BJ (cell line): Measurements from ENCODE around the gene DCAF8. TPM values are rescaled to one million over a fixed set of nuclear protein-coding genes. Genes with fewer than 3 reads are reported as not detected.

ENCODE experiments used
- CTCF ChIA-PET: fragments of 350-600 bp; formaldehyde crosslinking; extraction: SDS; loops from one replicate; lab custom pipeline; 2021; ENCODE audit warnings: antibody characterized with exemption, inconsistent platforms; lab: Yijun Ruan, JAX
- POLR2A ChIA-PET: fragments of 300-600 bp; sonication (Branson Sonifier 250); formaldehyde crosslinking; extraction: SDS; loops from one replicate; lab custom pipeline; 2021; ENCODE audit warnings: antibody characterized with exemption; lab: Charles Lee
- DNase-seq: peaks from one replicate; pipeline ENCODE4 v3.0.0-alpha.2; 2011; ENCODE audit warnings: low read depth
- H3K27me3 ChIP-seq: 2 replicates; pipeline ENCODE4 v1.6.0; 2011; ENCODE audit warnings: low read length; ENCODE audit not compliant: control insufficient read depth, insufficient read depth
- H3K36me3 ChIP-seq: 2 replicates; pipeline ENCODE4 v1.5.1; 2011; ENCODE audit warnings: low read length; ENCODE audit not compliant: control insufficient read depth, insufficient read depth
- H3K4me3 ChIP-seq: 2 replicates; pipeline ENCODE4 v1.5.1; 2011; ENCODE audit warnings: low read depth, mild to moderate bottlenecking, control low read depth, low read length
- polyA plus RNA-seq: library from polyadenylated mRNA; depleted of rRNA; stranded (reverse); fragments of >200 nt; gene quantifications from 2 replicates; pipeline ENCODE4 v1.2.3, GENCODE V29; 2011
- TF ChIP-seq, protein P1 (sequence below): IDR thresholded peaks from 2 replicates; pipeline ENCODE4 v1.5.1; 2011; ENCODE audit warnings: low read depth, mild to moderate bottlenecking, control low read depth, inconsistent platforms, low read length, moderate library complexity; ENCODE audit not compliant: insufficient read depth

DCAF8 gene
- polyA plus RNA-seq, 1 experiment: 84.0 TPM

DNA sequence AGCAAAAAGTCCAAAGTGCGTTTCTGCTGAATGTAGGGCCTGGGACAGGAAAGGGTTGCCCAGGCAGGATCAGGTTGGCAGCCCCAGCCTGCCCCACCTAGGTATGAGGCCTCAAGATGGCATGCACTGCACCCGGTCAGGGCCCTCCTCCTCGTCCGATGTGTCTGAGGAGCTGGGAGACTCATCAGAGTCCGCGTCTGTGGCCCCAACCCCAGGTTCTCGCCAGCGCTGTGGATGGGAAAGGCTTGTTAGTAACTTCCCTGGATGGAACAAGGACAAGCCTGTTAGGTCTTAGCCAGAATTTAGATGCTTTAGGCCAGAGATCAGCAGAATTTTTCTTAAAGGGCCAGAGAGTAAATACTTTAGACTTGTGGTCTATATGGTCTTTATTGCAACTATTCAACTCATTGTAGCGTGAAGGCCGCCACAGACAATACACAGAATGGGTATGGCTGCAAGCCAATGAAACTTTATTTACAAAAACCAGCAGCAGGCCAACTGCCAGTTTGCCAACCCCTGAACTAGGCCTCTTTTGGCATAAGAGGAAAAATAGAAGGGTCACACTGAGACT, 44.8 kb downstream of the DCAF8 start:
- Histone ChIP-seq H3K36me3 (peaks cover 33% of the 10 kb centered on the region), H3K27me3 (no peaks in the 10 kb centered on the region), H3K4me3 (no peak overlapping the region)
- TF ChIP-seq, protein P1, sequence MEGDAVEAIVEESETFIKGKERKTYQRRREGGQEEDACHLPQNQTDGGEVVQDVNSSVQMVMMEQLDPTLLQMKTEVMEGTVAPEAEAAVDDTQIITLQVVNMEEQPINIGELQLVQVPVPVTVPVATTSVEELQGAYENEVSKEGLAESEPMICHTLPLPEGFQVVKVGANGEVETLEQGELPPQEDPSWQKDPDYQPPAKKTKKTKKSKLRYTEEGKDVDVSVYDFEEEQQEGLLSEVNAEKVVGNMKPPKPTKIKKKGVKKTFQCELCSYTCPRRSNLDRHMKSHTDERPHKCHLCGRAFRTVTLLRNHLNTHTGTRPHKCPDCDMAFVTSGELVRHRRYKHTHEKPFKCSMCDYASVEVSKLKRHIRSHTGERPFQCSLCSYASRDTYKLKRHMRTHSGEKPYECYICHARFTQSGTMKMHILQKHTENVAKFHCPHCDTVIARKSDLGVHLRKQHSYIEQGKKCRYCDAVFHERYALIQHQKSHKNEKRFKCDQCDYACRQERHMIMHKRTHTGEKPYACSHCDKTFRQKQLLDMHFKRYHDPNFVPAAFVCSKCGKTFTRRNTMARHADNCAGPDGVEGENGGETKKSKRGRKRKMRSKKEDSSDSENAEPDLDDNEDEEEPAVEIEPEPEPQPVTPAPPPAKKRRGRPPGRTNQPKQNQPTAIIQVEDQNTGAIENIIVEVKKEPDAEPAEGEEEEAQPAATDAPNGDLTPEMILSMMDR: no peak
- CTCF ChIA-PET: interaction anchor here (1.5 to 5.0 kb wide), 7 partner anchors 10 to 114 kb away, joined by 3 to 113 read pairs (median 33); partner anchors contain the start of gene CASQ1
- no peak for DNase-seq
- POLR2A ChIA-PET: no interaction called here

DNA sequence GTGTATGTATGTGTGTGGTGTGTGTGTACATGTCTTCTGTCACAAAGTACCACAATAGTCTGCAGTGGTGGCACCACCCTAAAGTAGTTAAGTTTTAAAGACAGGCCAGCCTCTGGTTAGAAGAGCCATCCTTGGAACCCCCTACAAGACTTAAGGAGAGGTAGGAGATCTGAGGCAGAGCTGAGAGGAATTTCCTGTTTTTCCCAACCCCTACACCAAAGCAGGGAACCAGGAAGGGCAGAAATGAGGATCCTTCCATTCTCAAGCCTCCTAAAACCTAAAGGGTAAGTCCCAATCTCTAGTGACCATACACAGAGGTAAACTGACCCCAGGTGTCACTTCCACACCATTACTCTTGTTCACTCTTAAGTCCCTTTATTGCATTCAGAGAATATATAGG, 46.0 kb downstream of the DCAF8 start:
- Histone ChIP-seq H3K4me3 (no peak overlapping the region), H3K36me3 (peaks cover 41% of the 10 kb centered on the region), H3K27me3 (no peaks in the 10 kb centered on the region)
- ChIA-PET POLR2A (no interaction called here), CTCF (interaction anchor here (0.9 to 2.0 kb wide), 5 partner anchors 9 to 115 kb away, joined by 3 to 11 read pairs (median 3); no protein-coding TSS in a partner anchor)
- TF ChIP-seq, protein P1: no peak
- DNase-seq: no peak

DNA sequence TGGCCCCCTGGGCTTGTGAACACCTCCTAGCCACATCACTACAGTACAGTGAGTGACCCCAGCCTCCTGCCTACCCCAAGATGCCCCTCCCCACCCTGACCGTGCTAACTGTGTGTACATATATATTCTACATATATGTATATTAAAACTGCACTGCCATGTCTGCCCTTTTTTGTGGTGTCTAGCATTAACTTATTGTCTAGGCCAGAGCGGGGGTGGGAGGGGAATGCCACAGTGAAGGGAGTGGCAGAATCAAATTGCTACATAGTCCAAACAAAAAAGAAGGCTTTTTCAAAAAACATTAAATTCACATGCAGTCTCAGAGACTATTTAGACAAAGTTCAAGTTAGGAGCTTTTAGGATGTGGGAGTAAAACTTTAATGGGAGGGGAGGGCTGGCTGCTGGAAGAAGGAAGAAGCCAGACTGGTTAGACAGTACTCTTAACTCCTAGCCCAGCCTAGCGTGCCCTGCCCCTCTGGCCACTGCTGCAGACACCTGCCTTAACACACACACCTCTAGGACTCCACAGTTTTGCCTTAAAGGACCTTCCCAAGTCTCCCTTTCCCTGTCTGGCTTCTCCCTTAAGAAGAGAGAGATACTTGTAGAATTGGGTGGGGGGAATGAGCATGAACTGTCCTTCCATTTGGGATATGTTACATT, 47.7 kb downstream of the DCAF8 start:
- TF ChIP-seq, protein P1: no peak
- Histone ChIP-seq H3K36me3 (peaks cover 50% of the 10 kb centered on the region), H3K4me3 (no peak overlapping the region), H3K27me3 (no peaks in the 10 kb centered on the region)
- ChIA-PET POLR2A (no interaction called here), CTCF (interaction anchor here (1.1 to 2.0 kb wide), 4 partner anchors 77 to 129 kb away, joined by 3 to 11 read pairs (median 3); no protein-coding TSS in a partner anchor)
- no peak for DNase-seq

DNA sequence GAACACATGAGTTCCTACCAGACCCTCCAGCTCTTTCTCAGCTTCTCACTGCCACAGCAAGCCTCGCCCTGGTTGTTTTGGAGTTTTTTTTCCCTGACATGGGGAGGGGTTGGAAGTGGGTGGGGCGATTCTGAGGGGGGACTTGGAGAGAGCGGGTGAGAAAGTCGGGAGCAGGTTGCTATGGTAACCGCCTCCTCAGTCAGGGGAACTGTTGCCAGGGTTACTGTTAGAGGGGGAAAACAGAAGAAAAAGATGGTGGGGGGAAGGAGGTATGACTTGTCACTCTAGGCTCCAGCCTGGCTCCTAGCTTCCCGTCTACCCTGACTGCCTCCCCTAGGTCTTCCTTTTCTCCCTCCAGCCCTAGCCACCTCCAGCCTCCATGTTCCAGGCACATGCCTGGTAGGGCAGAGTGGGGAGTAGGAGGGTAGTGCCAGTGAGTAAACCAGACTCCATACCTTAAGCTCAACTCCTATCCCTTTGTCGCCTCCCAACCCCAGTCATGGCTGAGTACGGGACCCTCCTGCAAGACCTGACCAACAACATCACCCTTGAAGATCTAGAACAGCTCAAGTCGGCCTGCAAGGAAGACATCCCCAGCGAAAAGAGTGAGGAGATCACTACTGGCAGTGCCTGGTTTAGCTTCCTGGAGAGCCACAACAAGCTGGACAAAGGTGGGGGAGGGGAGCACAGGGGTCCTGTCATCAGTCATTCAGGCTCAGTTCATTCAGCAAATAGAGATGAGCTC, 51.1 kb downstream of the DCAF8 start:
- no peaks in the 10 kb centered on the region for H3K27me3 ChIP-seq
- TF ChIP-seq, protein P1: no peak
- POLR2A ChIA-PET: no interaction called here
- peaks cover 56% of the 10 kb centered on the region for H3K36me3 ChIP-seq
- DNase-seq: no peak
- no peak overlapping the region for H3K4me3 ChIP-seq
- CTCF ChIA-PET: interaction anchor here (1.2 to 4.0 kb wide), 5 partner anchors 9 to 110 kb away, joined by 4 to 19 read pairs (median 6); partner anchors contain the start of gene CASQ1

DNA sequence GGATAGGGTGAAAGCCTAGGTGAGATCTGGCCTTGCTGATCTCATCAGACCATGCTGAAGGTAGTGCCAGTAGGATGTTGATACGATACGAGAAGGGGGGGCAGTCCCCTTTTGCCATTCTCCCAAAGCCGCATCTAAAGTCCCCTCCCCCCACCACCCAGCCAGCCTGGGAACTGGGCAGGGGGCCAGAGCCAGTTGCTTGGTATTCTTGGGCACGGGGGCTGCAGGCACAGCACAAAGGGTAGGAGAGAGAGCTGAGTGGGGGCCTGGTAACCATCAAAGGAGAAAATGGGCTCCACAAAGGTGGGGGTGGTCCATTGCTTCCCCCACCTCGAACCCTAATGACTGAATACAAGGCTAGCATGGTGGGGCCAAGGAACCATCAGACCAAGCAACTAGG, 51.8 kb downstream of the DCAF8 start:
- ChIA-PET POLR2A (no interaction called here), CTCF (interaction anchor here (1.2 to 4.0 kb wide), 4 partner anchors 10 to 109 kb away, joined by 4 to 19 read pairs (median 10); partner anchors contain the start of gene CASQ1)
- Histone ChIP-seq H3K27me3 (no peaks in the 10 kb centered on the region), H3K4me3 (no peak overlapping the region), H3K36me3 (peaks cover 51% of the 10 kb centered on the region)
- TF ChIP-seq, protein P1: no peak
- DNase-seq: no peak
